OCI-LY1 (cell line): Measurements from ENCODE around the gene CLDN22.

ENCODE experiments used
- H2AFZ ChIP-seq: fragments of 200-600 bp; sonication (generic), shearing (Covaris generic); 2 replicates; pipeline ENCODE4 v1.6.0; 2014; ENCODE audit warnings: antibody characterized with exemption, mild to moderate bottlenecking, low read length
- H3F3A ChIP-seq: fragments of 200-600 bp; sonication (generic), shearing (Covaris generic); 2 replicates; pipeline ENCODE4 v1.6.0; 2014; ENCODE audit warnings: mild to moderate bottlenecking, antibody characterized with exemption, low read length, moderate library complexity; ENCODE audit not compliant: insufficient read depth
- H3K27ac ChIP-seq: fragments of 200-600 bp; sonication (generic); 2 replicates; pipeline ENCODE4 v1.5.1; 2014; ENCODE audit warnings: low read length, mixed run types, mild to moderate bottlenecking, low read depth; ENCODE audit not compliant: poor library complexity, severe bottlenecking
- H3K27me3 ChIP-seq: fragments of 200-600 bp; sonication (generic); 2 replicates; pipeline ENCODE4 v1.6.0; 2014; ENCODE audit warnings: antibody characterized with exemption, mild to moderate bottlenecking, low read length, moderate library complexity; ENCODE audit not compliant: insufficient read depth
- H3K36me3 ChIP-seq: fragments of 200-600 bp; sonication (generic); 2 replicates; pipeline ENCODE4 v1.6.1; 2014; ENCODE audit warnings: mild to moderate bottlenecking, antibody characterized with exemption, low read length, moderate library complexity, mixed read lengths; ENCODE audit not compliant: insufficient read depth
- H3K4me1 ChIP-seq: fragments of 200-600 bp; sonication (generic); 2 replicates; pipeline ENCODE4 v1.5.1; 2014; ENCODE audit warnings: mild to moderate bottlenecking, low read length, moderate library complexity; ENCODE audit not compliant: insufficient read depth, severe bottlenecking
- H3K4me2 ChIP-seq: fragments of 200-600 bp; sonication (generic), shearing (Covaris generic); 2 replicates; pipeline ENCODE4 v1.6.1; 2014; ENCODE audit warnings: low read length
- H3K4me3 ChIP-seq: fragments of 200-600 bp; sonication (generic); 2 replicates; pipeline ENCODE4 v1.5.1; 2014; ENCODE audit warnings: low read length, low read depth, mild to moderate bottlenecking, mixed read lengths; ENCODE audit not compliant: poor library complexity, severe bottlenecking
- H3K79me2 ChIP-seq: fragments of 200-600 bp; shearing (Covaris generic); 2 replicates; pipeline ENCODE4 v1.6.1; 2016; ENCODE audit warnings: mixed run types, low read length, mixed read lengths; ENCODE audit not compliant: insufficient read depth
- H3K9ac ChIP-seq: fragments of 200-600 bp; sonication (generic), shearing (Covaris generic); 2 replicates; pipeline ENCODE4 v1.6.1; 2014; ENCODE audit warnings: mild to moderate bottlenecking, low read length, mixed read lengths
- H3K9me2 ChIP-seq: fragments of 200-600 bp; sonication (generic), shearing (Covaris generic); 2 replicates; pipeline ENCODE4 v1.6.1; 2014; ENCODE audit warnings: low read depth, mild to moderate bottlenecking, low read length, mixed read lengths
- H3K9me3 ChIP-seq: fragments of 200-600 bp; shearing (Covaris generic); 2 replicates; pipeline ENCODE4 v1.6.1; 2014; ENCODE audit warnings: low read length, mixed read lengths
- H4K20me1 ChIP-seq: fragments of 200-600 bp; sonication (generic), shearing (Covaris generic); 2 replicates; pipeline ENCODE4 v1.6.0; 2016; ENCODE audit warnings: mild to moderate bottlenecking, low read length; ENCODE audit not compliant: insufficient read depth
- CTCF ChIP-seq: fragments of 200-600 bp; sonication (generic), shearing (Covaris generic); IDR thresholded peaks from 2 replicates; pipeline ENCODE4 v1.5.1; 2017; ENCODE audit warnings: mild to moderate bottlenecking, antibody characterized with exemption, low read length, moderate library complexity, mixed read lengths
- EZH2 ChIP-seq: fragments of 200-600 bp; sonication (generic), shearing (Covaris generic); IDR thresholded peaks from 2 replicates; pipeline ENCODE4 v1.8.0; 2017; ENCODE audit warnings: borderline replicate concordance, mixed run types, mild to moderate bottlenecking, antibody characterized with exemption, low read length, moderate library complexity, mixed read lengths

The CLDN22 gene

GRCh38 chr4:183297675-183298074 lies 22.4 kb downstream of the CLDN22 start:
- Histone ChIP-seq H3K4me3 (no peak overlapping the region), H3K36me3 (no peaks in the 10 kb centered on the region), H3K27ac (no peak overlapping the region), H3F3A (no peaks in the 10 kb centered on the region), H3K27me3 (no peaks in the 10 kb centered on the region), H3K9ac (no peak overlapping the region), H4K20me1 (no peaks in the 10 kb centered on the region), H3K9me2 (no peaks in the 10 kb centered on the region), H3K4me2 (no peak overlapping the region), H3K4me1 (no peaks in the 10 kb centered on the region), H3K79me2 (no peaks in the 10 kb centered on the region), H3K9me3 (no peaks in the 10 kb centered on the region), H2AFZ (no peak overlapping the region)
- TF ChIP-seq EZH2 (no peak), CTCF (no peak)

- H3K9me2 ChIP-seq: no peaks in the 10 kb centered on the region
- H3K9me3 ChIP-seq: no peaks in the 10 kb centered on the region
- H3K4me2 ChIP-seq: no peak overlapping the region
- no peaks in the 10 kb centered on the region for H3K36me3 ChIP-seq
- no peaks in the 10 kb centered on the region for H3K79me2 ChIP-seq
- H3K27me3 ChIP-seq: no peaks in the 10 kb centered on the region
- H4K20me1 ChIP-seq: no peaks in the 10 kb centered on the region
- H3K4me3 ChIP-seq: no peak overlapping the region
- TF ChIP-seq CTCF (no peak), EZH2 (no peak)
- no peaks in the 10 kb centered on the region for H3K4me1 ChIP-seq
- H3K9ac ChIP-seq: no peak overlapping the region
- no peak overlapping the region for H2AFZ ChIP-seq
- no peak overlapping the region for H3K27ac ChIP-seq
- no peaks in the 10 kb centered on the region for H3F3A ChIP-seq
Measured at GRCh38 chr4:183295711-183296110, 24.4 kb downstream of the CLDN22 start.

- no peaks in the 10 kb centered on the region for H3K4me1 ChIP-seq
- H3K4me3 ChIP-seq: no peak overlapping the region
- H3K36me3 ChIP-seq: no peaks in the 10 kb centered on the region
- H3K9me2 ChIP-seq: no peaks in the 10 kb centered on the region
- no peak overlapping the region for H3K9ac ChIP-seq
- H3K27ac ChIP-seq: no peak overlapping the region
- no peaks in the 10 kb centered on the region for H4K20me1 ChIP-seq
- H3K27me3 ChIP-seq: no peaks in the 10 kb centered on the region
- H3K79me2 ChIP-seq: no peaks in the 10 kb centered on the region
- TF ChIP-seq CTCF (no peak), EZH2 (no peak)
- no peak overlapping the region for H2AFZ ChIP-seq
- no peaks in the 10 kb centered on the region for H3F3A ChIP-seq
- H3K9me3 ChIP-seq: no peaks in the 10 kb centered on the region
- no peak overlapping the region for H3K4me2 ChIP-seq
Measured at GRCh38 chr4:183291070-183291469, 29.0 kb downstream of the CLDN22 start.
